Esophagus muscularis mucosa (tissue), 3 donors: Measurements from ENCODE around the gene PHACTR3.

Experiments
- POLR2A ChIP-seq: fragments of 450-650 bp; IDR thresholded peaks from one replicate; pipeline ENCODE4 v1.6.1; 2017; ENCODE audit warnings: antibody characterized with exemption, moderate library complexity, mild to moderate bottlenecking, low read depth
- POLR2AphosphoS5 ChIP-seq, 2 donors: sonication (generic); formaldehyde crosslinking; IDR thresholded peaks; one replicate each; pipeline ENCODE4 v1.6.1; 2017; ENCODE audit warnings: antibody characterized with exemption in 2 of 2
- TF ChIP-seq, protein P1 (sequence below), 3 experiments: fragments of 200-600 bp in 2 of 3; fragments of 450-650 bp in 1 of 3; sonication (generic) in 2 of 3; IDR thresholded peaks; one replicate each; pipeline ENCODE4 v1.5.1; 2017 to 2019; ENCODE audit warnings: antibody characterized with exemption in 3 of 3, mild to moderate bottlenecking in 2 of 3, moderate library complexity in 1 of 3

DNA sequence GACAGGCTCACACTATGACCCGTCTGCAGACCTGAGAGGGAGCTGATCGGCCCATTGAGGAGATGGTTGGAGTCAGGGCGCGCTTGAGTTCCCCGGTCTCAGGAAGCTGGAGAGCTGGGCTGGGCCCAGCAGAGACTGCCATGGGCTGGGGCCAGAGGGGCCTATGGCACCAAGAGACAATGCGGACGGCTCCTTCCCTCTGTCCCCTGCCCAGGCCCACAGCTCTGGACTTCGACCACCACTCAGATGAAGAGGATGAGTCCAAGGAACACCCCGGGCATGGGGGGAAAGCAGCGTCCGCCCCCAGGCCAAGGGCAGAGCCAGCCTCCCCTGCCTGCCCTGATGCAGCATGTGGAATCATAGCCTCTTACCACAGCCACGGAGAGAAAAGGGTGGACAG, 40.2 kb upstream of the PHACTR3 start:
- TF ChIP-seq, protein P1, sequence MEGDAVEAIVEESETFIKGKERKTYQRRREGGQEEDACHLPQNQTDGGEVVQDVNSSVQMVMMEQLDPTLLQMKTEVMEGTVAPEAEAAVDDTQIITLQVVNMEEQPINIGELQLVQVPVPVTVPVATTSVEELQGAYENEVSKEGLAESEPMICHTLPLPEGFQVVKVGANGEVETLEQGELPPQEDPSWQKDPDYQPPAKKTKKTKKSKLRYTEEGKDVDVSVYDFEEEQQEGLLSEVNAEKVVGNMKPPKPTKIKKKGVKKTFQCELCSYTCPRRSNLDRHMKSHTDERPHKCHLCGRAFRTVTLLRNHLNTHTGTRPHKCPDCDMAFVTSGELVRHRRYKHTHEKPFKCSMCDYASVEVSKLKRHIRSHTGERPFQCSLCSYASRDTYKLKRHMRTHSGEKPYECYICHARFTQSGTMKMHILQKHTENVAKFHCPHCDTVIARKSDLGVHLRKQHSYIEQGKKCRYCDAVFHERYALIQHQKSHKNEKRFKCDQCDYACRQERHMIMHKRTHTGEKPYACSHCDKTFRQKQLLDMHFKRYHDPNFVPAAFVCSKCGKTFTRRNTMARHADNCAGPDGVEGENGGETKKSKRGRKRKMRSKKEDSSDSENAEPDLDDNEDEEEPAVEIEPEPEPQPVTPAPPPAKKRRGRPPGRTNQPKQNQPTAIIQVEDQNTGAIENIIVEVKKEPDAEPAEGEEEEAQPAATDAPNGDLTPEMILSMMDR (IDR thresholded peaks at IDR 0.05) = no peak
- no peak for TF ChIP-seq POLR2A
- TF ChIP-seq POLR2AphosphoS5 (IDR thresholded peaks at IDR 0.05) = no peak
